Measurements from ENCODE around the gene KCNMA1. TPM values are rescaled to one million over a fixed set of nuclear protein-coding genes. Genes with fewer than 3 reads are reported as not detected.
A peak's percentile ranks its signal among the peaks of the same experiment; 100 is the strongest.

KCNMA1 gene
- total RNA-seq, 1 donor from 2014 or later = 2.2 TPM

DNA sequence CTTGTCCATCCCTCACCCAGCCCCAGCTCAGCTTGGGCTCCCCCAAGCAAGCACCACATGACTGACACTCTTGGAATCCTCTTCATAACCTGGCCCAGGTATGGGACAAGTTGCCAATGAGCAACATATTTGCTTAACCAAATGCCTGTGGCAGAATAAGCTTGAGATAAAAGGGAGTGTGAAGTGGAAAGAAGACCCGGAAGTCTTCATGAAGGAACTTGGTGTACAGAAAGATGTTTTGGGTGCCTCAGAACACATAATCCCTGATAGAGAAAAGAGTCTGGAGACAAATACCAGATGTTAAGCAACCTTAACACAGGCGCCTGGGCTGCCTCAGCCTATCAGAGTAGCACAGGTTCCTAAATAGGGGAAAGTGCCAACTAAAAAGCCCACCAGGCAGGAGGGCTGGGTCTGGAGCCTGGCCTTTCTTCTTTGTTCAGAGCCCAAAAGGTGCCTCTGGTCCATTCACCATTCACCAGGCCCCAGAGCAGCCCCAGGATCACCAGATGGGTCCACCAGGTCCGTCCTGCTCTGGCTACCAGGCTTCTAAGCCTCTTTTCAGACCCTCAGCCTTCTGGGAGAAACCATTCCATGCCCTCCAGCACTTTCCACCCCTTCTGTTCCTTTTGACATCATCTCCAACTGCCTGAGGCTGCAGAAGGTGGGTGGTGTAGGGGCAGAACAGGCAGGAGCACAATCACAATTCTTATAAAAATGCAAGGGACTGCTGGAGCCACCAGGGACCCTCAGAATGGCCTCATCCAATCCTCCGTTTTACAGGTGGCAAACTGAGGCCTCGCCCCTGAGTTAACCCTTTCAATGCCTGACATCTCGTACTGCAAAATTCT lies 22.6 kb downstream of the KCNMA1 start:
- DNase-seq (ENCODE audit: missing footprints) = no peak
- intact Hi-C loops (cut with DNase I) = no loop called here

DNA sequence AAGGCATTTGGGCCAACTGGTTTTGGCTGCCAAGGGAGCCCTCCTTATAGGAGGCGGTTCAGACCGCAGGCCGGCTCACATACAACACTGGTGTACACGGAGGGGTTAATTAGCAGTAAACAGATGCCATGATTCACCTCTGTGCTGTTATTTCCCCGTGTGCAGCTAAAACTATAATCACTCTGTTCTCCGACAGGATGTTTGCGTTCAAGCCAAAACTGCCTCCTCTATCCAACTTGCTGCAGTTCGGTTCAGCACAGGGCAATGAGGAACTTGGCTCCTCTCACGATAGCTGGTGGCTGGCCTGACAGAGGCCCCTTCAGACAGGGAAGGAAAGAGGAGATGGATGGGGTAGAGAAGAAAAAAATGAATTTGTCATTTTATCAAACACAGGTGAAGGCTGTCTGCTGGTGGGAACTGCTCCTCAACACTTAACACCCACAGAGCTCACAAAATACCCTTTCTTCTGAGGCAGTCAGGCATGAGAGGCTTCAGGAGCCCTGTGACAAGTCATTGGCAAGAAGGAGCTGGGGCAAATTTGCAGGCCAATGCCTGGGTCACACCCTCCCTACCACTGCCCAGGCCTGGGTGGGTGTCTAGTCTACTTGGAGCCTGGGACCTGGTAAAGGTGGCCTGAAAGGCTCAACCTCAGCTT lies 24.0 kb downstream of the KCNMA1 start:
- intact Hi-C loops (cut with DNase I) = no loop called here
- ATAC-seq = no peak
- no peak for DNase-seq (ENCODE audit: missing footprints)

More for the DNA sequence above, 22.6 kb downstream of the KCNMA1 start:
- no peak for ATAC-seq

DNA sequence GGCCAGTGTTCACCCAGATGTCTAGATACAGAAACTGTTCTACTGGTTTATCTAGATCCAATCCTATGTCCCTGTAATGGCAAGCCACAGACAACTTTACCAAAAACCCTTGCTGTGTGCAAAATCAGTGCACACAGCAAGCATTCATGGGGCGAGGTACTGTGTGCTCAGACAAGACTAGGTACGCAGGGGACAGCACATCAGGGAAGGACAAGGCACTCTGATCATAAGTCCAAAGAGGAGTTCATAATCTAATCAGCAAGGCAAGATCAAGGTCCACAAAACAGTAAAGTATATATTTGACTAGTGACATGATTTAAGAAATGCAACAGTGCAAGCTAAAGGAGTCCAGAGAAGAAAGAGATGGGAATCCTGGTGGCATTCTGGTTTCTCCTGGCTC lies 25.9 kb downstream of the KCNMA1 start:
- ATAC-seq = no peak
- intact Hi-C loops (cut with DNase I) = no loop called here
- DNase-seq (ENCODE audit: missing footprints) = no peak

DNA sequence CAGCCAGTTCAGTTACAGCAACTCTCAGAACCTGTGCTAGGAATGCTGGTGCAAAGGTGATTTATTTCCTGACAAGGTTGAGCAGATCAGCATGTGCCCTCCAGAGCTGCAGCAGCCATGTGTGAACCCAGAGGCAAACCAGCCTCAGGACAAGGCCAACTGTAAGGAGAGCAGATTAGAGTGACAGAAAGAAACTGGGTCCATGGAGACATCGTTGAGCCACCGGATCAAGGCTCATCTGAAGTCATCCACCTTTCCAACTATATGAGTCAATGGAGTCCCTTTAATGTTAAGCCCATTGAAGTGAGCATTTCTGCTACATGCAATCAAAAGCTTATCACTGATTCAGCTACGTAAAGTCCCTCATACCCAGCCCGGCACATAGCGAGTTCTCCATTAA lies 26.4 kb downstream of the KCNMA1 start:
- intact Hi-C loops (cut with DNase I) = no loop called here
- ATAC-seq (no peak), DNase-seq (ENCODE audit: missing footprints) (no peak)

DNA sequence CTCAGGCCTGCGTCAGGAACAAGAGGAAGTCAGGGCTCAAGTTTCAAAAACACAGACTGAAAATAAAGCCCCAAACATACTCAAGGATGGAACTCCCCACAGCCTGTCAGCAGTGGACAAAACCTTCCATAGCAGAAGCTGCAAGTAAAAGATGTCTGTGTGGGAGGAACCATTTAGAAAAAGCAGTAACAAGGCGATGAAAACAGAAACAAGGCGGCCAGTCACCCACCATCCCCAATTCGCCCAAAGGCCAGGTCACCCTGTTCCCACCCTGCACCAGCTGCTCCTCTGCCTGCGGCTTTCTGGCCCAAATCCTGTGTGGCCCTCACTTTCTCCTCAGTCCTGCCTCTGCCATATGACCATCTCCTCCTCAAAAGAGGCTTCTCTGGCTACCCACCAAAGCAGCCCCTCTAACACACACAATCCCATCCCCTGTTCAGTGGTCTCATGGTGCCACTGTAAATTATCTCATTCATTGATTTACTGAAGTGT lies 27.8 kb downstream of the KCNMA1 start:
- intact Hi-C loops (cut with DNase I) = no loop called here
- no peak for ATAC-seq
- no peak for DNase-seq (ENCODE audit: missing footprints)

DNA sequence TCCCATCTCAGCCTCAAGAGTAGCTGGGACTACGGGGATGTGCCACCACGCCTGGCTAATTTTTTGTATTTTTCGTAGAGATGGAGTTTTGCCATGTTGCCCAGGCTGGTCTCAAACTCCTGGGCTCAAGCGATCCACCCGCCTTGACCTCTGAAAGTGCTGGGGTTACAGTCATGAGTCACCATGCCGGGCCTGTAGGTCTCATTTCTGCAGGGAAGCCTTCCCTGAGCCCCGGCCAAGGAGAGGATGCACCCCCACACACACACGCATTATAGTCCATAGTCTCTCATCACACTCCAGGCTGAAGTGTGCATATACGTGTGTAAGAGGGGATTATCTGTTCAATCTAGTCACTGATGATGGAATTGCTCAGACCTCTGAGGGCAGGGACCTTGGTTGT lies 29.3 kb downstream of the KCNMA1 start:
- ATAC-seq = no peak
- intact Hi-C loops (cut with DNase I) = no loop called here
- DNase-seq (ENCODE audit: missing footprints) = no peak

DNA sequence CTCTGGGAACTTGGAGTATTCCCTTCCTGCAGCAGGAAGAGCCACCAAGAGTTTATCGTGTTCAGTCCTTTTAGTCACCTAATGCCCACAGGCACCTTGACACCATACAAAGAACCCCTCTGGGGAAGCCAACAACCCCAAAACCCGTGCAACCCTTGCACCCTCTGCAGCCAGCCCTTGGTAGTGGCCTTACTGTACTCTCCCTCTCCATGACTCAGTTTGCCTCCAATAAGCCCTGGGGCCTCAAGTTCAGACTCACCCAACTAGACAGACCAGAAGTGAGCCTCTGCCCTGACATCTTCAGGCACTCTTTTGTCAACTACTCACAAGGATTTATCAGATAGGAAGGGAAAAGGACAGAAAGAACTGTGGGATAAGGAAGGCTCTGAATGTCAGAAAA lies 30.9 kb downstream of the KCNMA1 start:
- ATAC-seq = no peak
- DNase-seq (ENCODE audit: missing footprints) = no peak
- intact Hi-C loops (cut with DNase I) = no loop called here

DNA sequence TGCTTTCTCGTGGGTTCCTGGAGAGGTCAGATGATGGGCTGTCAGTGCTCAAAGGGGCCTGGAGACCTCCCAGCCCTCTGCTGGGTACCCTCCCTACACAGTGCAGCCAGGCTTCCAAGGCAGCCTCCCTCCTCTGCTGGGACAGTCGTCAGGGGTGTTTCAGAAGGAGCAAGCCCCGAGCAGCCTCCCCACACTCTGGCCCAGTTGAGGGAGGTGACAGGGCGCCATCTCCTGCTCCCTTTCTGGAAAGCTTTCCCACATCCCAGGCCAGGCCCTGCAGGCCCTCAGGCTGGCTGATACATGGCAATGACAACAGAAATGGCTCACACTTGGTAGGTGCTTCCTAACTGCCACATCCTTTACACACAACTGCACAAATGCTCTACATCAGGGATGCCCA lies 32.1 kb downstream of the KCNMA1 start:
- DNase-seq (ENCODE audit: missing footprints) = no peak
- intact Hi-C loops (cut with DNase I) = no loop called here
- ATAC-seq = no peak

DNA sequence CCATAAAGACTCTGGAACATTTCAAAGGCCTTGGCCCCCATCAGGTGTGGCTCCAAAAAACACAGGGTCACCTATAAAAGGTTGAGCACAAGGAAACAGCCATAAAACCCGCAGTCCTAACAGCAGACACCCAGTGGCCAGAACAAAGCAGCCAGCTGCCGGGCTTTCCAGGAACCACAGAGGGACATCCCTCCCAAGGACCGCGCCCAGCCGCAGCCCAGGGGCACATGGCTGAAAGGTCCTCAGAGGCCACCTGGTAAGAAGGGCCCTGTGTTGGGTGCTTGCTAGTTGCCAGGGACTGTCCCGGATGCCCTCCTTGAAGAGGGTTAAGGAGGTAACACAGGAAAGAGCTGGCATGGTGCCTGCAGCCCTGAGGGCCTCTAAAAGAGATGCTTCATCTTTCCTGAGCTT lies 32.7 kb downstream of the KCNMA1 start:
- ATAC-seq = no peak
- intact Hi-C loops (cut with DNase I) = no loop called here
- no peak for DNase-seq (ENCODE audit: missing footprints)

DNA sequence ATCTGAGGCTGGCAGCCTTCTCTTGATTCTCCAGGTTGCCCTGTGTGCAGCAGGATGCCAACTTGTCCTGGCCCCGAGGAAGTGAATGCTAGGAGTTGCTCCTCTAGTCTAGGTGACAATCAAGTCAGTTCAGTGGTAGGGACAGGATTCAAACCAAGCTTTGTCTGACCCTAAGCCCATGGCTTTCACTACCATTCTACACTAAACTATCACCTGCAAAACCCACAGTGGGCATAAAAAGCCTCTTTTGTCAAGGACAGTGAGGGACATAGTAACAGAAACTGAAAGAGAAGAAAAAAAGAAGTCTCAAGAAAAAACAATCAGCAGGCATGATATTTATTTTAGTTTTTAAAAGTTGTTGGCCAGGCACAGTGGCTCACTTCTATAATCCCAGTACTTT lies 33.5 kb downstream of the KCNMA1 start:
- ATAC-seq (no peak), DNase-seq (ENCODE audit: missing footprints) (no peak)
- intact Hi-C loops (cut with DNase I) = no loop called here

DNA sequence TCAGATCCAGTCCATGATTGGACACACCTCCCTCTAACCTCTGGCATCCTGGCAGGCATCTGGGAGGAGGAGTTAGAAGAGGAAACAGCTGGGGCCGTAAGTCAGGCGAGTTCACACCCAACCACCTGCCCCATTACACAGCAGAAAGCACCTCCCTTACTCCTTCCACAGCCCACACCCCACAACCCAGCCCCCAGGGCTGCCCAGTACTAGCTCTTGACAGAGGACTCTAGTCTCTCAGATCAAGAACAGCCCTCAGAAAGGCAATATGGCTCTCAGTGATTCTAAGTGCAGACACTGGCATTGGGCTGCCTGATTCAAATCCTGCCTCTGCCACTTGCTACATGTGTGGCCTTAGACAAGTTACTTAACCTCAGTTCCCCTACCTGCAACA lies 34.1 kb downstream of the KCNMA1 start:
- intact Hi-C loops (cut with DNase I) = no loop called here
- ATAC-seq (peak; percentile 32), DNase-seq (ENCODE audit: missing footprints) (no peak)

DNA sequence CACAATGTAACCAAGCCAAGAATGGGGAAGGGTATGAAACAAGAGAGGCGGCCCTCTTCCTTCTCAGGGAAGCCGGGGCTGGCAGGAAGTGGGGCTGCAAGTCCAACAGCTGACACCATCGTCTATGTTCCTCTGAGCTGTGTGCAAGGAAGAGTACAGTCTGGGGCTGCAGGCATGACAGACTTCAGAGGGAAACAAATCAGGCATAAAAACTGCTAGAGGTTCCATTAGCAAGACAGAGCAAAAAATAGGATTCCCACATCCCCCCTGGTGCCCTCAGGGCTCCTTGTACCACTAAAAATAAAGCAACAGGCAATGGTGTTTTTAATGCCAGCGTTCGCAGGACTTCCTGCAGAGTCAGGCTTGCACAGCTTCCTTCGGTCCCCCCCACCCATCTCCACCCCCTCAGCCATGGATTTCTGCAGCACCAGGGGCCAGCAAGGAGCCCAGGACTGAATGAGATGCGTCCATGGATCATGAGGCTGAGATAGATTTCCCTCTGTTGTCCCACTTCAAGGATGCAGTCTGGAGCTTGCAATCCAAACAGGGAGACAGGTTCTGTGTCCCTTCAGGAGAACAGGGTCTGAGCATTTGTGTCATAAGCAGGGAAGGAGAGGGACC lies 34.6 kb downstream of the KCNMA1 start:
- intact Hi-C loops (cut with DNase I) = no loop called here
- ATAC-seq = no peak
- DNase-seq (ENCODE audit: missing footprints) = no peak

DNA sequence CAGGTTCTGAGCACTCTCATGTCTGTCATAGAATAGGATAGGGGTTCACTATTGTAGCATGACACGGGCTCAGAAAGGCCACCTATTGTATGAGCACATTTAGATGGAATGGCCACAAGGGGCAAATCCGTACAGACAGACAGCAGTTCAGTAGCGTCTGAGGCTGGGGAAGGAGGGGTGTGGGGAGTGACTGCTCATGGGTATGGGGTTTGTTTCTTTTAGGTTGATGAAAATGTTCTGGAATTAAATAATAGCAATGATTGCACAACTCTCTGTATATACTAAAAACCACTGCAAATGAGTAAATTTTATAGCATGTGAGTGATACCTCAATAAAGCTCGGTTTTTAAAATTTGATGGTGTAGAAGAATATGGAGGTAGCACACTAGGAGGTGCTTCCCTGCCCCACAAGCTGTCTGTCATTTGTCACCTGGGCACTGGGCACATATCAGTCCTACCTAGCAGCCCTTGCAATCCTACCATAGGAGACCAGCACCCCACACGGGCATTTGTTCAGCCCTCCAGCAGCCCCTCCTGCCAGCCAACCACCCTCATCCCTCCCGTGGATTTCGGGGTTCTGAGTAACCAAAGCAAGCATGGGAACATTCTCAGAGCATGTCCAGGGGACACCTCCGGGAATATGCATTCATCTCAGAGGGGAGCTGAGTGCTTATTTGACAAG lies 35.2 kb downstream of the KCNMA1 start:
- ATAC-seq (no peak), DNase-seq (ENCODE audit: missing footprints) (no peak)
- intact Hi-C loops (cut with DNase I) = no loop called here

DNA sequence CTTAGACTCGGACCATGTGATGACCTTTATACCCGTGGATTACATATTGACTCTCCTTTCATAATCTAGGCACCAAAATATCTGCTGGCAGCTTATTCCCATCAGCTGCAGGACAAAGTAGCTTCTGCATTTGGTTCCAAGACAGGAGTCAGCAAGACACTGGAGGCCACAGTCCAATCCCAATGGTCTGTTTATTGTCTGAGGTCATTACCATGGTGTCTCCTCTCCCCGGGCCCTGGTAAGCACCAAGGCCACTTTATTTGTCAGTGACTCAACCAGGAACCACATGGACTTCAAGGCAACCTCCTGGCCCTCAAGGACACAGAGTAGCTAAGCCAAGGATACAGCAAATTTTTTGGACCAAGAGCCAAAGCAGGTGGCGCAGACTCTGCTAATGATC lies 36.1 kb downstream of the KCNMA1 start:
- ATAC-seq = peak; percentile 35
- no peak for DNase-seq (ENCODE audit: missing footprints)
- intact Hi-C loops (cut with DNase I) = no loop called here

DNA sequence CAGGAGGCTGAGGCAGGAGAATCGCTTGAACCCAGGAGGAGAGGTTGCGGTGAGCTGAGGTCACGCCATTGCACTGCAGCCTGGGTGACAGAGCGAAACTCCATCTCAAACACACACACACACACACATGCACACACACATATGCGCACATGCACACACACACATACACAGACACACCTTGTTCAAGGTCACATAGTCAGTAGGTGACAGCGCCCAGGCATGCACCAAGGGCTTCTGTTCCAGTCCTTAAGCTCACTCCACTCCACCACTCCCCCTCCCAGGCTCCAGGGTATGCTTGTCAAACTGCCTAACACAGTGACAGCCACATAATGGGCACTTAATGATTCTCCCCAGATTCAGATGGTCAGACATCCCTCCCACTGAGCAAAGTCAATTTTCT lies 37.0 kb downstream of the KCNMA1 start:
- ATAC-seq (no peak), DNase-seq (ENCODE audit: missing footprints) (no peak)
- intact Hi-C loops (cut with DNase I) = no loop called here

DNA sequence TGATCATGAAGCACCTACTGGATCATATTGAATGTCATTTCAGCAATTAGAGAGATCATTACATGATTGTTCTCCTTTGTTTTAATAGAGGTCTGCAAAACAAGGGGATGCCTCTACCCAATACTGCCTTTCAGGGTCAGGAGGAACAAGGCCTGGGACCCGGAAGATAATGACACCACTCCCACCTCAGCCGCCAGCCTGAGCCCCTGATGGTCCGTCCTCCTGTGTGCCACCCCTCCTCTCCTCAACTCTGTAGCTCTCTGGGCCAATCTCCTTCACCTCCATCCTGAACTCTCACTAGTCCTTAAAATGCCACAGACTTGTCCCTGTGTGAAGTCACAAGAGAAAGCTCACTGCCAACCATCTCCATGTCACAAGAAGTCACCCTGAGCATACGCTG lies 38.0 kb downstream of the KCNMA1 start:
- ATAC-seq = no peak
- intact Hi-C loops (cut with DNase I) = no loop called here
- no peak for DNase-seq (ENCODE audit: missing footprints)

DNA sequence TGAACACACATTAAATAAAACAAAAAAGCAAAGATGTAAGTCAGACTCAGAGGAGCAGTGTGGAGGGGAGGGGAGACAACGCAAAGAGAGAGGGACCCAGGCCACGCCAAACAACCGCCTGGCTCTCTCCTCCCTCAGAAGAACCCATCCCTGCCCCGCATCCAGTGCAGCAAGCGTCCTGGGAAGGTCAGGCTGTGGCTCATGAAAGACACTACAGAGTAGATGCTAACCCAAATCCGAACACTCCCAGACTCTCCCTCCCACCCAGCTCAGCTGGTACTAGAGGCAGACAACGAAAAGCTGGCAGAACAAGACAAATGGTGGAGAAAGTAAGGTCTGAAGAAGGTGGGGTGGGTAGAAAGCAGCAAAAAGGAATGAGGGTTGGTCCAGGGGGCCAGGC lies 39.0 kb downstream of the KCNMA1 start:
- ATAC-seq = no peak
- no peak for DNase-seq (ENCODE audit: missing footprints)
- intact Hi-C loops (cut with DNase I) = no loop called here

DNA sequence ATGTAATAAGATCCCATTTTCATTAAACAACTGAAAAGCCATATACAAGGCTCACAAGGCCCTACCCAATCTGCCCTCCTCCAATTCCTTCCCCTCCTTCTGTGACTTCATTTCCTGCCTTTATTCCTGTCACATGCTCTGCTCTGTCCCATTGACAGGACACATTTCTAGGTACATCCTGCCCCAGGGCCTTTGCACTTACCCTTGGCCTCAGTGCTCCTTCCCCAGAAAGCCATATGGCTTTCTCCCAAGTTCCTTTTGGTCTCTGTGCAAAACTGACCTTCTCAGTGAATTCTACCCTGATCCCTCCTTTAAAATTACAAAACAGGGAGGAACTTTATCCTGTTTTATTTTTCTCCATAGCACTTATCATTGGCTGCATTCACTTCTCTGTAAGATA lies 40.0 kb downstream of the KCNMA1 start:
- DNase-seq (ENCODE audit: missing footprints) = no peak
- no peak for ATAC-seq
- intact Hi-C loops (cut with DNase I) = no loop called here

DNA sequence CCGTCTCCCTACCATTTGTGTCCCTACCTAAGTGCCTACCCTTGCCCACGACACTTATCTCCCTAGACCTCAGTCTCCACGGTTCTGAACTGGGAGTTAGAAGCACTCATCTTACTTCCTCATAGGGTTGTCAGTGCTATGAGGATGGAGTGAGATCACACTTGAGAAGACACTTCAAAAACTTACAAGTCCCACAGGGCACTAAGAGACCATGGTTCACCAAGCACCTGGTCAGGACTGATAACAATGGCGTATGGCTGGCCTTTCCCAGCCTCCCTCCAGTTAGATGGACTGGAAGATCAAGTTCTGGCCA lies 43.2 kb downstream of the KCNMA1 start:
- ATAC-seq = no peak
- DNase-seq (ENCODE audit: missing footprints) = no peak
- intact Hi-C loops (cut with DNase I) = no loop called here

Measured in Right ventricle myocardium inferior (tissue), 1 donor.